H1 (cell line): ENCODE data around the gene DAPK2. TPM values are rescaled to one million over a fixed set of nuclear protein-coding genes. Genes with fewer than 3 reads are reported as not detected.

Experiments
- CTCF ChIA-PET: fragments of 300-600 bp; sonication (Branson Sonifier 250); formaldehyde crosslinking; loops from one replicate; lab custom pipeline; 2021; ENCODE audit not compliant: partially characterized antibody; lab: Charles Lee
- POLR2A ChIA-PET: fragments of 300-600 bp; sonication (Branson Sonifier 250); formaldehyde crosslinking; loops from one replicate; lab custom pipeline; 2021; ENCODE audit warnings: inconsistent platforms; ENCODE audit not compliant: partially characterized antibody; lab: Charles Lee
- DNase-seq, 2 experiments: peaks; one replicate each; pipeline versions ENCODE4 v3.0.0 to v3.0.0-alpha.2; 2010 to 2022; ENCODE audit warnings: low spot score in 2 of 2, low read depth in 1 of 2, mixed read lengths in 1 of 2
- FAIRE-seq: peaks from 2 replicates; lab custom pipeline; 2011; peaks lifted over from hg19 to GRCh38; lab: Jason Lieb, UNC
- H2AFZ ChIP-seq: 2 replicates; pipeline ENCODE4 v1.8.1; 2012; ENCODE audit warnings: low read length, inconsistent platforms
- H2AK5ac ChIP-seq: 2 replicates; pipeline ENCODE4 v1.6.1; 2013; ENCODE audit warnings: low read depth, low read length
- H2BK120ac ChIP-seq: replicated peaks from 2 replicates; pipeline ENCODE3; 2013; ENCODE audit warnings: low read depth, low read length, inconsistent platforms
- H2BK12ac ChIP-seq: 2 replicates; pipeline ENCODE4 v1.6.1; 2013; ENCODE audit warnings: low read depth, low read length
- H2BK15ac ChIP-seq: 2 replicates; pipeline ENCODE4 v1.6.1; 2013; ENCODE audit warnings: low read length
- H2BK20ac ChIP-seq: 2 replicates; pipeline ENCODE4 v1.6.1; 2013; ENCODE audit warnings: low read length
- H2BK5ac ChIP-seq: 2 replicates; pipeline ENCODE4 v1.6.1; 2013; ENCODE audit warnings: low read depth, low read length
- H3K14ac ChIP-seq: 2 replicates; pipeline ENCODE4 v1.6.1; 2013; ENCODE audit warnings: inconsistent platforms; ENCODE audit not compliant: insufficient read length
- H3K18ac ChIP-seq: 2 replicates; pipeline ENCODE4 v1.6.1; 2013; ENCODE audit warnings: low read length; ENCODE audit errors: extremely low read depth
- H3K23ac ChIP-seq: 2 replicates; pipeline ENCODE4 v1.6.1; 2013; ENCODE audit warnings: inconsistent platforms; ENCODE audit not compliant: insufficient read length
- H3K23me2 ChIP-seq: 2 replicates; pipeline ENCODE4 v1.6.1; 2013; ENCODE audit warnings: low read depth, low read length
- H3K27ac ChIP-seq: 2 replicates; pipeline ENCODE4 v1.6.1; 2011; ENCODE audit warnings: low read depth, low read length, inconsistent platforms
- H3K27me3 ChIP-seq, 4 experiments: replicated peaks in 1 of 4; 1 replicate in 1 of 4; 2 replicates in 3 of 4; pipeline versions ENCODE4 v1.6.1 to v1.8.1; 2011 to 2013; ENCODE audit warnings: low read length in 3 of 4, mild to moderate bottlenecking in 3 of 4, inconsistent platforms in 2 of 4, mixed read lengths in 2 of 4, moderate library complexity in 1 of 4; ENCODE audit not compliant: control insufficient read depth in 3 of 4, insufficient read depth in 3 of 4; ENCODE audit errors: extremely low read depth in 1 of 4
- H3K36me3 ChIP-seq, 4 experiments: 2 replicates each; pipeline versions ENCODE4 v1.6.1 to v1.8.1; 2011 to 2013; ENCODE audit warnings: mild to moderate bottlenecking in 4 of 4, low read length in 3 of 4, moderate library complexity in 2 of 4, control low read depth in 1 of 4, inconsistent platforms in 1 of 4; ENCODE audit not compliant: insufficient read depth in 4 of 4, control insufficient read depth in 2 of 4
- H3K4ac ChIP-seq: replicated peaks from 2 replicates; pipeline ENCODE3; 2013; ENCODE audit warnings: low read length, low read depth, mixed read lengths, inconsistent platforms; ENCODE audit not compliant: insufficient read length
- H3K4me1 ChIP-seq, 4 experiments: replicated peaks in 1 of 4; 1 replicate in 1 of 4; 2 replicates in 3 of 4; pipeline versions ENCODE4 v1.6.1 to v1.8.1; 2011 to 2013; ENCODE audit warnings: low read length in 3 of 4, inconsistent platforms in 2 of 4, mixed read lengths in 1 of 4; ENCODE audit not compliant: insufficient read depth in 4 of 4, control insufficient read depth in 3 of 4
- H3K4me2 ChIP-seq, 2 experiments: 2 replicates each; pipeline versions ENCODE4 v1.6.1 to v1.8.1; 2011 to 2013; ENCODE audit warnings: low read depth in 2 of 2, low read length in 2 of 2, control low read depth in 1 of 2, inconsistent platforms in 1 of 2, mild to moderate bottlenecking in 1 of 2; ENCODE audit not compliant: insufficient read depth in 1 of 2
- H3K4me3 ChIP-seq, 4 experiments: fragments of 200-600, 300-600 bp in 1 of 4; sonication (generic), shearing (Covaris generic), sonication (Bioruptor Twin) in 1 of 4; 2 replicates each; pipeline versions ENCODE4 v1.5.1 to v1.8.1; 2011 to 2016; ENCODE audit warnings: low read length in 4 of 4, low read depth in 3 of 4, control low read depth in 2 of 4, inconsistent platforms in 2 of 4, mild to moderate bottlenecking in 2 of 4, mixed read lengths in 1 of 4, moderate library complexity in 1 of 4; ENCODE audit not compliant: insufficient read depth in 2 of 4; ENCODE audit errors: extremely low read depth in 1 of 4
- H3K56ac ChIP-seq: replicated peaks from 2 replicates; pipeline ENCODE3; 2013; ENCODE audit warnings: low read depth, mild to moderate bottlenecking, mixed read lengths, low read length, inconsistent platforms; ENCODE audit not compliant: insufficient read length
- H3K79me1 ChIP-seq: 2 replicates; pipeline ENCODE4 v1.6.1; 2013; ENCODE audit warnings: low read depth, low read length, control low read depth
- H3K79me2 ChIP-seq, 2 experiments: 2 replicates each; pipeline versions ENCODE4 v1.6.1 to v1.8.1; 2012 to 2013; ENCODE audit warnings: low read length in 2 of 2, mild to moderate bottlenecking in 2 of 2, inconsistent platforms in 1 of 2; ENCODE audit not compliant: insufficient read depth in 2 of 2, control insufficient read depth in 1 of 2
- H3K9ac ChIP-seq, 4 experiments: replicated peaks in 1 of 4; 1 replicate in 1 of 4; 2 replicates in 3 of 4; pipeline versions ENCODE4 v1.6.1 to v1.8.1; 2011 to 2013; ENCODE audit warnings: low read depth in 3 of 4, low read length in 3 of 4, control low read depth in 2 of 4, mild to moderate bottlenecking in 2 of 4, moderate library complexity in 2 of 4, inconsistent platforms in 1 of 4; ENCODE audit errors: extremely low read depth in 1 of 4
- H3K9me3 ChIP-seq, 2 experiments: 2 replicates each; pipeline versions ENCODE4 v1.6.1 to v1.8.1; 2012 to 2013; ENCODE audit warnings: mild to moderate bottlenecking in 2 of 2, moderate library complexity in 2 of 2, control low read depth in 1 of 2, inconsistent platforms in 1 of 2, low read depth in 1 of 2, low read length in 1 of 2, mixed read lengths in 1 of 2; ENCODE audit not compliant: insufficient read depth in 2 of 2
- H4K20me1 ChIP-seq, 2 experiments: replicated peaks in 1 of 2; 2 replicates each; pipeline versions ENCODE3 to v1.8.1; 2011 to 2013; ENCODE audit warnings: inconsistent platforms in 2 of 2, low read length in 2 of 2, mild to moderate bottlenecking in 1 of 2; ENCODE audit not compliant: insufficient read depth in 2 of 2, control insufficient read depth in 1 of 2
- H4K5ac ChIP-seq: 2 replicates; pipeline ENCODE4 v1.6.1; 2013; ENCODE audit warnings: low read length, low read depth, mixed read lengths, inconsistent platforms; ENCODE audit not compliant: insufficient read length
- H4K8ac ChIP-seq: 2 replicates; pipeline ENCODE4 v1.8.0; 2013; ENCODE audit warnings: mild to moderate bottlenecking, moderate library complexity, low read length, inconsistent platforms; ENCODE audit not compliant: insufficient read depth; ENCODE audit errors: extremely low read depth
- H4K91ac ChIP-seq: replicated peaks from 2 replicates; pipeline ENCODE3; 2013; ENCODE audit warnings: low read length, mixed read lengths, inconsistent platforms; ENCODE audit not compliant: insufficient read length
- ATF3 ChIP-seq: IDR thresholded peaks from 2 replicates; pipeline ENCODE4 v1.6.1; 2011; ENCODE audit warnings: low read depth, mild to moderate bottlenecking, low read length; ENCODE audit not compliant: insufficient read depth
- EGR1 ChIP-seq: IDR thresholded peaks from 2 replicates; pipeline ENCODE4 v1.6.1; 2011; ENCODE audit warnings: low read depth, low read length, borderline replicate concordance
- HDAC6 ChIP-seq: IDR thresholded peaks from one replicate; pipeline ENCODE4 v1.7.1; 2012; ENCODE audit warnings: low read depth, mild to moderate bottlenecking, inconsistent platforms, low read length, moderate library complexity
- RBBP5 ChIP-seq: IDR thresholded peaks from 2 replicates; pipeline ENCODE4 v1.7.1; 2012; ENCODE audit warnings: low read depth, mild to moderate bottlenecking, inconsistent platforms, low read length, moderate library complexity, borderline replicate concordance
- RFX5 ChIP-seq: IDR thresholded peaks from 2 replicates; pipeline ENCODE4 v1.6.1; 2011; ENCODE audit warnings: low read depth, low read length, improper control_type of control experiment, borderline replicate concordance
- SIN3A ChIP-seq, 2 experiments: IDR thresholded peaks in 1 of 2; conservative IDR thresholded peaks in 1 of 2; 2 replicates each; pipeline ENCODE4 v1.6.1; 2011 to 2012; ENCODE audit warnings: low read length in 2 of 2, improper control_type of control experiment in 1 of 2, low read depth in 1 of 2, mild to moderate bottlenecking in 1 of 2
- SIRT6 ChIP-seq: IDR thresholded peaks from one replicate; pipeline ENCODE4 v1.7.1; 2012; ENCODE audit warnings: low read length, inconsistent platforms
- TBP ChIP-seq: IDR thresholded peaks from 2 replicates; pipeline ENCODE4 v1.6.1; 2011; ENCODE audit warnings: low read depth, low read length, improper control_type of control experiment
- YY1 ChIP-seq: IDR thresholded peaks from 2 replicates; pipeline ENCODE4 v1.6.1; 2011; ENCODE audit warnings: low read depth, mild to moderate bottlenecking, low read length
- WGBS, 2 experiments: shearing (Covaris generic) in 1 of 2; methylation state at CpG; one replicate each; pipeline versions ENCODE4 v1.1.6 to v1.1.7; 2013 to 2015; ENCODE audit warnings: low lambda C conversion rate in 2 of 2, mixed read lengths in 2 of 2, inconsistent platforms in 1 of 2, low coverage in 1 of 2, missing lambda C conversion rate in 1 of 2; ENCODE audit not compliant: insufficient replicate concordance in 2 of 2, insufficient coverage in 1 of 2, insufficient read length in 1 of 2; ENCODE audit errors: extremely low coverage in 1 of 2, missing lambda C conversion rate in 1 of 2; 5-methylcytosine and 5-hydroxymethylcytosine counted together
- polyA plus RNA-seq, 7 experiments: library from polyadenylated mRNA; depleted of rRNA in 3 of 7; stranded (reverse) in 5 of 7; unstranded in 2 of 7; fragments of >200 nt in 5 of 7; fragments of 200-250 nt in 2 of 7; gene quantifications; 1 replicate in 5 of 7; 2 replicates in 1 of 7; 4 replicates in 1 of 7; pipeline versions ENCODE4 v1.2.1 to v1.2.3, GENCODE V29; 2011 to 2013; ENCODE audit warnings: missing spikeins in 2 of 7, mixed read lengths in 2 of 7
- total RNA-seq: library from RNA; stranded (reverse); fragmentation: NEBNext Ultra II Directional; extraction: Animal tissue kit (Norgen Biotek cat#: 25700); gene quantifications from 2 replicates; pipeline ENCODE4 v1.2.1, GENCODE V29; 2021
- TF ChIP-seq, protein P1 (sequence below): IDR thresholded peaks from 2 replicates; pipeline ENCODE4 v1.6.1; 2011; ENCODE audit warnings: low read length, improper control_type of control experiment

DAPK2 gene
- total and polyA plus RNA-seq, 2 of the 8 experiments (the other 6 are each of a cell fraction or from before 2014, with no cell fraction given): 1.8 to 2.9 TPM

- Histone ChIP-seq H2BK12ac (no peak overlapping the region), H2BK15ac (no peak overlapping the region), H3K4me3 (no peak overlapping the region), H2BK120ac (no peak overlapping the region), H3K14ac (no peak overlapping the region), H3K79me2 (no peaks in the 10 kb centered on the region), H3K9me3 (no peaks in the 10 kb centered on the region), H4K8ac (no peak overlapping the region), H3K4me1 (no peaks in the 10 kb centered on the region), H4K91ac (no peak overlapping the region), H2BK20ac (no peak overlapping the region), H3K18ac (no peak overlapping the region), H3K36me3 (no peaks in the 10 kb centered on the region), H3K27ac (no peak overlapping the region), H3K4me2 (no peak overlapping the region), H3K56ac (no peak overlapping the region), H3K27me3 (no peaks in the 10 kb centered on the region), H4K5ac (no peak overlapping the region), H4K20me1 (no peaks in the 10 kb centered on the region), H2BK5ac (no peak overlapping the region), H2AK5ac (no peak overlapping the region), H3K4ac (no peak overlapping the region), H2AFZ (no peak overlapping the region), H3K23ac (no peak overlapping the region), H3K79me1 (no peaks in the 10 kb centered on the region), H3K23me2 (no peaks in the 10 kb centered on the region; the same call in 1 of the 2 replicates), H3K9ac (no peak overlapping the region)
- CTCF ChIA-PET: interaction anchor here (2.7 to 5.5 kb wide), 2 partner anchors 10 to 48 kb away, joined by 14 to 30 read pairs; no protein-coding TSS in a partner anchor
- WGBS, 2 experiments: 71% methylated on average over 4 of the region's 4 CpGs; no CpG with 5 or more reads in 1 of the 2 experiments
- FAIRE-seq (no peak), DNase-seq (no peak)
- POLR2A ChIA-PET: no interaction called here
- TF ChIP-seq SIN3A (conservative IDR thresholded peaks at IDR 0.05 in 1 of 2, IDR thresholded peaks at IDR 0.05 in 1 of 2; ENCODE audit: low read depth in 1 of 2, low read length in 2 of 2): no peak
- TF ChIP-seq, protein P1, sequence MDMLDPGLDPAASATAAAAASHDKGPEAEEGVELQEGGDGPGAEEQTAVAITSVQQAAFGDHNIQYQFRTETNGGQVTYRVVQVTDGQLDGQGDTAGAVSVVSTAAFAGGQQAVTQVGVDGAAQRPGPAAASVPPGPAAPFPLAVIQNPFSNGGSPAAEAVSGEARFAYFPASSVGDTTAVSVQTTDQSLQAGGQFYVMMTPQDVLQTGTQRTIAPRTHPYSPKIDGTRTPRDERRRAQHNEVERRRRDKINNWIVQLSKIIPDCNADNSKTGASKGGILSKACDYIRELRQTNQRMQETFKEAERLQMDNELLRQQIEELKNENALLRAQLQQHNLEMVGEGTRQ: no peak
- TF ChIP-seq SIRT6: no peak
- no peak for TF ChIP-seq EGR1
- TF ChIP-seq RFX5: no peak
- no peak for TF ChIP-seq RBBP5
- no peak for TF ChIP-seq TBP
- no peak for TF ChIP-seq ATF3
- TF ChIP-seq YY1: no peak
- TF ChIP-seq HDAC6: no peak
Observed at GRCh38 chr15:63994073-63994600, 52.1 kb downstream of the DAPK2 start.
